GM18508 (cell line): ENCODE measurements around the gene EIPR1.
A peak's percentile ranks its signal among the peaks of the same experiment; 100 is the strongest.

Source experiments
- ATAC-seq: cut with Tn5 transposase; IDR thresholded peaks from one replicate; pipeline ENCODE4 v1.9.1; 2021; ENCODE audit warnings: moderate number of reproducible peaks; ENCODE audit not compliant: insufficient read depth, unreplicated experiment

The EIPR1 gene

DNA sequence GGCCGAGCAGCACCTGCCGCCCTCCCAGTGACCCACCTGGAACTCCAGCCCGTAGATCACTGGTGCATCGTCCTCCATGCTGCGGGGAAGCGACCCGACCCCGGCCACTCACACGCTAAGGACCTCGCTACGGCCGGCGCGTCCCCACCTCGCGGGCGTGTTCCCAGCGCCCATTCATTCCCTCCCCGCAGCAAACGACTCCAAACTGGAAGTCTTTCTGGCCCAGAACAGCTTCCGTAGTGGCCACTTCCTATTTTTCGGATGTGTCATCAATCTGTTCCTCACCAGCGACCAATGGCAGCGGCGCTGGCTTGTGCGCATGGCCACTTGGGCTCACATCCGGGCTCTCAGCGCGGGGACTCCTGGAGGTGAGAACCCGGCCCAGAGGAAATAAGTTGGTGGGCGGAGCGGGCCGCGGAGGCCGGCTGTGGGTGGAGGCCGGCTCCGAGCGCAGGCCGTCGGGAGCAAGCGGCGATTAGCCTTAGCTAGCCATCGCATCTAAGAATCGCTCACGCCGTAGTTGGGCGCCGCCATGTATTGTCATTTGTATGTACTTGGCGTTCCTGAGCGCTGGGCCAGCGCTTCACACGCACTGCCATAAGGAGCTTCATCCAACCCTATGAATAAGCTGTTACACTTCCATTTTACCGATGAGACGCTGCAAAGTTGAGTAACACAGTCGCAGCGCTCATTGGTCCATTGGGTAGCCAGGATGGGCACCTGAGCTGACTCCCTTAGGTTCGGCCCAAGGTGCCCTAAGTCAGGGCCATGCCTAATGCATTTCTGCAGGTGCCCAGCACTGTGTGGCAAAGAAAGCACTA, at the start of gene EIPR1:
Gene EIPR1, minus strand, starts transcription at position 207 of the 821 bp plus-strand sequence. Its CDS starts 129 bp downstream, at position 78.
- peak; percentile 82 for ATAC-seq

DNA sequence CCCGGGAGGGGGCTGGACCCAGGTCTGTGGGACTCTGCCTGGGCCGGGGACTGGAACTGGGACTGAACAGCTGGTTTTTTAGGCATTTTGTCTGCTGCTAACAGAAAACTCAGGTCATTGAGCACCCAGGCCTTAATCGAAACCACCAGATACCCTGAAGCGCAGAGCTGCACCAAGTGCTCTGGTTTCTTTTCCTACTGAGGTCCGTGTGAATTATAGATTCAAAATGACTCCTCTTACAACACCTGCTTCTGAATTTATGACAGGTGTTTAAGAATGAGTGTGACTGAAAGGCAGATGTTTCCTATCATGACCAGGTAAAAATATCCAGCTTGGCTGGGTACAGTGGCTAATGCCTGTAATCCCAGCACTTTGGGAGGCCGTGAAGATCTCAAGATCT, 49.7 kb upstream of the EIPR1 start:
- ATAC-seq, result no peak

DNA sequence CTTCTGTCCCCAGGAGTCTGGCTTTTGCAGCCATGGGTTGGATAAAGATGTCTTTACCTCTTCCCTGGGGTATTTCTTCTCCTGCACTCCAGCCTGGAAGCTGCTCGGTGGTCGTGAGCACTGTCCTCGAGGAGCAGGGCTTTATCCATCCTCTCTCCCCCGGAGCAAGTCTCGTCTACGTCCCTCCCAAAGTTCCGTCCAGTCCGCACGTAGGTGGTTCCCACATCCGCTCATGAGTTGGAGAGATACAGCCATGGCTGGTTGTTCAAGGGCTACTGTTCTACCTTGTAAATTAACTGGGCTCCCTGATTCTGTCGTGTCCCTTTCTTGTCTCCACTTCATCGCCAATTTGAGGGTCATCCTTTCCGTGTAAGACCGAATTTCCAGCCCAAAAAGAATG, 49.0 kb upstream of the EIPR1 start:
- no peak for ATAC-seq

DNA sequence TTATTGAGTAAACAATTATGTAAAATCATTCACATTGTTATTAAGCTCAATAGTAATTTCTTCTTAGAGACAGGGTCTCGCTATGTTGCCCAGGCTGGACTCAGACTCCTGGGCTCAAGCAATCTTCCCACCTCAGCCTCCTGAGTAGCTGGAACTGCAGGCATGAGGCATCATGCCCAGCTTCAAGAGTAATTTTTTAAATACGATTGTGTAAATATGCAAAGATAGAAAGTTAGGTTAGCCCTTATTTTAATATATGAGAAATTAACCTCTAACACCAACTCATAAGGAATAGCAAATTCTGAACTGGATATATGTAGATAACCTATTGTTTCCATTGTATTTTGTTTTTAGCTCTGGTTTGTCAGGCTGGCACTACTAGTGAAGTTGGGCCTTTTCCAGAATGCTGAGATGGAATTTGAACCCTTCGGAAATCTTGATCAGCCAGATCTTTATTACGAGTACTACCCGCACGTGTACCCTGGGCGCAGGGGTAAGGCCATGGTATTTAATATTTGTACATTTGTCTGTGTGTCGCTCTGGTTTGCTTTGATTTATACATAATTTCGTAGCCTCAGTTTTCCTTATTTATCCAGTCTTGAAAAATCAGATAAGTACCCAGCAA, 46.7 kb upstream of the EIPR1 start:
- ATAC-seq, result no peak

DNA sequence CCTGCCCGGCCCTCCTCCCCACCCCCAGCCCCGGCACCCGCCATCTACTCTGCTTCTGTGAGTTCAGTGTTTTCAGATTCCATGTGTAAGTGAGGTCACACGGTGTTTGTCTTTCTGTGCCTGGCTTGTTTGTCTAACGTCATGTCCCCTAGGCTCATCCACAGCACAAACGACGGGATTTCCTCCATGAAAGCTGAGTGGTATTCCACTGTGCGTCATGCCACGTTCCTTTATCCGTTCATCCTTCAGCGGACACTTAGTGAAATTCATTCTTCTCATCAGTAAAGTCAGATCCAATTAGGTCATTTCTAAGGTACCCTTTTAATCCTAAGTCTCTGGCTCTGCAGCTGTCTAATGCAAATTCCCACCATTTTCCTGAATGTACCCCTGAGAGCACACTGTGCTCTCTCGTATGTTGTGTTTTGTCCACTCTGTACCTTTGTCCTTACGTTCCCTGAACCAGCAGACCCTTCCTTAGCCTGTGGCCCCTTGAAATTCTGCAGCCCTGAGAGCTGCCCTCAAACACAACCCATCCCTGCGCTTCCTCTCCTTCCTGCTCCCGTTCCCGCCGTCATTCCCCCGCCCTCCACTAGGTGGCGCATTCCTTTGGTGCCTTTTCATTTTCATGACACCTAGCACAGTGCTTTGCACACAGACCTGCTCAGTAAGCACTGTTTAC, 46.0 kb upstream of the EIPR1 start:
- ATAC-seq, result peak; percentile 50

DNA sequence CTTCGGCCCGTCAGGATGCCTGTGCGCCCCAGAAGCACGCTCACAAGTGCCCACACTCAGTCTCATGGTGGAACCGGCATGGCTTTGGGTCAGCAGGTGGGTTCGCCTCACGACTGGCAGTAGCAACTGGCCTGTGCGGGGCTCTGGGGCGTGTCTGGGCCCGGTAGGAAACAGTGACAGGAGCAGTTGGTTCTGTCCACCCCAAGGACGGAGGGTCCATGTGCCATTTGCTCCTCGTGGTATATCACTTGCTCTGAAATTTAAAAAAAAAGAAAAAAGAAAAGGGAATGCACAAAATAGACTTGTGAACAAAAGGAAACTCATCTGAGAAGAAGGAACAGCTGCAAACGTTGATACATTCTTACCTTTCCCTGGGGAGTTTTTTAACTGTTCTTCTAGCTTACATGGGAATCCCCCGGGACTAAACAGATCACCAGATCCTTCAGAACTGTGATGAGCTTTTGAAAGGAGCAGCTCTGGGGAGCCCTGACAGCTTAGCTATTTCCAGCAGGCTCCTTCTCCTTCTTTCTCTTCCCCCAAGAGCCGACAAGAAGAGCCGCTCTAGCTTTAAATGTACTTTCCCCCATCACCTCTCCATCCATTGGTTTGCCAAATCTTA, 44.7 kb upstream of the EIPR1 start:
- ATAC-seq, result peak; percentile 33

DNA sequence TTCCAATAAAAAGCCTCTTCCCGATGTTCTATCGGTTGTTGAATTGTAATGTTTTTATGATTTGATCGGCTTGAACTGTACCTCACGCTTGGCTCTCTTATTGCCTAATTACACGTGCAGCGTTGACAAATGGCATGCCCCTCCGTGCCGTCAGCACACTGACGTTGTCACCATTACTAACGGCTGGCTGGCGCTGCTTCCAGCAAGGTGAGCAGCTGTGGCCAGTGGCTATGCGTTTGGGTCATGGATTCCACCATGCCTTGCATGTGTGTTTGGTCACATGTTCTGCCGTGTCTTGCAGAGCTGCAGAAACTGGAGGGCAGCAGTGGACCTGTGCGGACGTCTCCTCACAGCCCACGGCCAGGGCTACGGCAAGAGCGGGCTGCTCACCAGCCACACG, 44.0 kb upstream of the EIPR1 start:
- no peak for ATAC-seq

DNA sequence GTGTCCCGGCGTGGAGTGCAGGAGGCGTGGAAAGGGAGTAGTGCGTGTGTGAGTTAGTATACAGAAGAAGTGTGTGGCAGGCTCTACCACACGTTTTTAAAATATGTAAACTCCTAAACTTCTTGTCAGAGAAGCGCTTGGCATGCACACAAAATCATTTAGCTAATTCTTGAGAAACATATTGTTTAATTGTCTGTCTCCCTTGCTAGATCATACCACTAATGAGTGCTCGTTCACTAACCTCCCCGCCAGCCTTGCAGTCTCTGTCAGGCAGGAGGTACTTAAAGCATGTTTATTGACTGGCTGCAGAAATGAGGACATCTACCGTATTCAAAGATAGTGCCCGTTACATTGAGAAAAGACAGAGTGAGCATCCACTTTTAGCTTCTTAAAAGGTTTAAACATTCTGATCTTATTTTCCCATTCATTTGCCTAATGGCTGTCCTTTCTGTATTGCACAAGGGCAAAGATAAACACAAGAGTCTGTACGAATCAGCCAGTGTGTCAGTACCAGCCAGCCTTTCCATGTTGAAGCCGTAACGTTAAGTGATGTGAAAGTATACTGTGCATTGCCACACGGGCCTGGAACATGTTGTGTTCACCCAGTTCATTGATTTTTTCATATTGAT, 43.3 kb upstream of the EIPR1 start:
- no peak for ATAC-seq

DNA sequence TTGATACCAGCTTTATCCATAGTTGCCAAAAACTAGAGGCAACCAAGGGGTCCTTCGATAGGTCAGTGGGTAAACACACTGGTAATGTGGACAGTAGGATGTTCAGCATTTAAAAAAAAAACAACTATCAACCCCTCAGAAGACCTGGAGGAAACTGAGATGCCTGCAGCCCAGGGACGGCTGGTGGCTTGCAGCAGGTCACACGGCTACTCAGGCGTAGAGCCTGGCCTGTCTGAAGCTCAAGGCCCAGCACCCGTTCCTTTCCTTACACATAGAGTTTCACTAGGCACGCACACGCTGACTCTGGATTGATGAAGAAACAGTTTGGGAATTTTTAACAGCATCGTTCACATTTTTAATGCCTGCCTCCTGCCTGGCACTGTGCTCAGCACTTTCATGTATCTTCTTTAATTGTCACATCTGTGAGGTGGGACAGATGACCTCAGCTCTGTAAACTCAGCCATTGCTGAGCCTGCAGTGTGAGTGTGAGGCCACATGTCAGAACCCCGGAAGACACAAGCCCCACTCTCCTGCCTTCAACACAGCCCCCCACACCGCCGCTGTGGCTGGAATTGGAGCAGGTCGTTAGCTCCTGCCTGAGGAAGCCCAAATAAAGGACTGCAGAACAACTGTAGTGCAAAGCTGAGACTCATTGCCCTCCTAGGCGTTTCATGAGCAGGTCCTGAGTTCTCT, 42.6 kb upstream of the EIPR1 start:
- ATAC-seq, result no peak

DNA sequence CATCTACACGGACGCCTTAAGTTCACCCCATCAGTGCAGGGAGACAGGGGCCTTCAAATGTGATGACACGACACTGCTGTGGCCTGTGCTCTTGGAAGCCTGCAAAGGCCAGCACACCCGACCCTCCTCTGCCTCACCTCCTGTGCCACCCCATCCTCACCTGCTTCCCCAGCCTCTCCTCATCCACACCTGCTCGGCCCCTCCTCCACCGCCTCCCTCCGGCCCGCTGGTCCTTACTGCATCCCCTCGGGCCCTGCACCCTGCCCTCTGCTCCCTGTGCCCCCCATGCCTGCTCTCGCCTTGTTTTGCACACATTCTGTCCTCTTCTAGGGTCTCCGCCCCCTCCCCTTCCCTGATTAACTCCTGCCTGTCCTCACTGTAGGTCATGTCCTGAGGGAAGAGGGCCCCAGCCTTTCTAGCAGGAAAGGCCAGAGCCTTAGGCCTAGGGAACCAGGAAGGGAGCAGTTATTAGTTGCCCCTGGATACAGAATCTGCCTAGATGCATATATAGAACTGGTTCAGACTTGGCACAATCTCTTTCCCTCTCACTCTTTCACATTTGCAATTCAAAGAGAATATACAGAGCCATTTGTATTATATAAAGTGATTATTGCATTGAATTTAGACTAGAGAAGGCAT, 41.3 kb upstream of the EIPR1 start:
- ATAC-seq, result no peak

DNA sequence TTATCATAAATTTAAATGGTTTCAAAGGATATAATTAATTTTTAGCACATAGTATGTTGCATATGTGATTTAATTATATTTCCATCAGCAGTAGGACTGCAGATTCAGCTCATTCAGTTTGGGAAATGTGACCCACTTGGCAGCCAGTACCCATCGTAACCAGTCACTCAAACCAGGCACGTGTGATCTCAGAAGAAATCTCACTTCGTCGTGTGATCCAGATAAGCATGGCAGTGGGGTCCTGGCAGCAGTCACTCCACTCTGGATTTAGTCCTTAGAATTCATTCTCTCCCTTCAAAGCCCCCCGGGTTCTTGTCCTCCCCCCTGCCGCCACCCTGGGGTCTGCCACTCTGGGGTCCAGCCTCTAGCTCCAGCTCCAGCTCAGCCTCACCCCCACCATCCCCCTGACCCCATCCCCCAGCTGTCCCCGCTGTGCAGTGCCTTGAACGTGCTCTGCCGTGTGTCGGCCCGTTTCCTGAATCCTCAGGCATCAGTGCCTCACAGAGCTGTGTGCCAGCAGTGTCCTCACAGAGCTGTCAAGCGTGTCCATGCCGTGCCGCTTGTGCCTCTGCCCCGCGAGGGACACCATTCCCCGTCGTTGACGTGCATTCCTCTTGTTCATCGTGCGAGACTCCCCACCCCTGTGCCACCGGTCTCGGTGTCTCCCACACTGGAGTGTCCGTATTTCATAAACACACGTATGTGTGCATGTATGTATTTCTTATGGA, 36.7 kb upstream of the EIPR1 start:
- ATAC-seq, result no peak

DNA sequence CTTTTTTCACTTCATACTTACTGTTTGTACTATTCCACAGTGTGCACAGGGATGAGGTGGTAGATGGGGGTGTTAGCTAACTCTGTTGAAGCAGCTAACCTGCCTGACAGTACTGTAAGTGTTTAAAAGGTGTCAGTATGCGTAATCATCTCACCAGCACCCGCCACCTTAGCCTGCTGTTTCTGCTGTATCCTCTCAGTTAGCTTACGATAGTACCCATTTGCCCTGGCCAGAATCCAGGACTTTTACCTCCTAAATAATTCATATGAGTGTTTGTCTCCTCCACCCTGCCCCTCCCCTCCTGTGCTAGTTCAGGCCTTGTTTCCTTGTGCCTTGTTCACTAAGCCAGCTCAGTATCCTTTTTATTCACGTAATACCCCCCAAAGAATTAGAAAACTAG, 36.1 kb upstream of the EIPR1 start:
- ATAC-seq, result no peak

DNA sequence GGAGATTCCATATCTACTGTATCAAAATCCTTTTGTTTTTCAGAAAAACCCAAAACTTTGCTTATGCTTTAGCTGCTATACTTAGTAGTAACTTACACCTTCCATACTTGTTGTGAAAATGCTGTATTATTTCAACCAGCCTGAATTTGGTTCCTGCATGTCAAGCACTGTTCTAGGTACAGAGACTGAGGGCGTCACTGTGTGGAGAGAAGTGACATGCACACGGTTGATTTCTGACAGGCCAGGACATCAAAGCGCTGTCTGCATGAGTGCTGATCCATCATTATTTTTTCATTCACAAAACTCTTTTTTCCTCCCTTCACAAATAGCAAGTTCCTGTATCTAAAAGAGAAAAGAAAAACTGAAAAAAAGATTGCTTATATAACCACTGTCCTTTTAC, 33.5 kb upstream of the EIPR1 start:
- ATAC-seq, result no peak

DNA sequence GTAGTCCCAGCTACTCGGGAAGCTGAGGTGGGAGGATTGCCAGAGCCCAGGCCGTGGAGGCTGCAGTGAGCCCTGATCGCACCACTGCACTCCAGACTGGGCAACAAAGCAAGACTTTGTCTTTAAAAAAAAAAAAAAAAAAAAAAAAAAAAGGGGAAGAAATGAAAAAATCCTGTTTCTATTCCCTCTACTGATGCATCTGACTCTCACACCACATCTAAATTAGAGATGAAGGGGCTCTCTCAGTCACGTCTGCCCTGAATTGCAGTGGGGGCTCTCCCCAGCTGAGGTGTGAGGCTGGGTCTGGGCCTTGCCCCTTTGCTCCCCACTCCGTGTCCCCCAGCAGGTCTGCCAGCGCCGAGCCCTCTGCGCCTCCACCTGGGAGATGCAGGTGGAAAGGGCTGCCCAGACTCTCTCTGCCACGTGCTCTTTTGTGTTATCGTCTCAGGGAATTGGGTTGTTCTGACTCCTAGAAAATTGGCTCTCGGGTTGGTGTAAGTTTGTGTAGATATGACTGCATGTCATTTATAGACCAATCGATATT, 32.1 kb upstream of the EIPR1 start:
- no peak for ATAC-seq

DNA sequence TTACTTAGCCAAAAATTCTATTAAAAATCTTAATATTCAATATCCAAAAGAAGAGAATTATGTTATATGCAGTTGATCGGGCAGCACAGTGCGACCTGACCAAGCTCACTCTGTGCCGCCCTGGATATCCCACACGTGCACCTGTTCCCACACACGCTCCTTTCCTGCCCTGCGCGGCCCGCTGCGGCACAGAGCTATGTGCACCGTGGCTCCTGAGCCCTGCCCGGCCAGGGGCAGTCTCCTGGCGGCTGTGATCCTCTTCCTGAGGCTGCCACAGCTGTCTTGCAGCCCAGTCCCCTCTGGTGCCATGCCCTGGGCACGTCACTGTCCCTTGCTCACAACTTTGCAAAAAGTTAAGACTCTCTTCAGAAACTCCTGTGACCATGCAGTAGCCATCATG, 31.2 kb upstream of the EIPR1 start:
- no peak for ATAC-seq

DNA sequence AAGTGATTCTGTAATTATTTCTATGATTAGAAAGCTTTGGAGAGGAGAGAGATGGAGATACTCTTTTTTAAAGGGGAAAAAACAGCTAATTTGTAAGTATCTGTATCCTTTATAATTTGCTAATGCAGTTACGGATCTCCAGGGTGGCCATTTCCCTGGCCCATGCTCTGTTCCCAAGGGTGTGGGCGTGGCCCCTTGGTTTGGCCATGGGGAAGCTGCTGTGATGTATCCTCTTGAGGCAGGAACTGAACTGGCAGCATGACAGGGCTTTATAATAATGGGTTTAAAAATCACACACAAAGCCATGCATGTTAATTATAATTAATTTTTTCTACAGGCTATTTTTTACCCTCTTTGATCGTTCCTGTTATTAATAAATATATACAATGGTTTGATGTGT, 28.9 kb upstream of the EIPR1 start:
- ATAC-seq, result no peak

DNA sequence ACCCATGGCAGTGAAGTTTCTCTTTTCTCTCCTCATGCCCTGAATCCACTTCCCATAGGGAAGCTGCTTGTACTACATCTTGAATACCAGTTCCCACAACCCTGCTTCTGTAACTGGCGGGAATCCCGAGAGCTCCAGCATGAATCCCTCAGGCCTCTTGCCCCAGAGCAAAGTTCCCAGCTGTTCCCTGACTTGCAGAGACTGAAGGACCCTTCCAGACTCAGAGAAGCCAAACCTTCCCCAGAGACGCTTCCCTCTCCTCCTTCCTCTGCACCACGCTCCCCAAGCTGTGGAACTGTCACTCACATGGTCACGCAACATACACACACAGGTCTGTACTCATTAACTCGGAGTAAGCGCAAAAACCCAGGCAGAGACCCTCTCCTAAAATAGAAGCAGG, 28.3 kb upstream of the EIPR1 start:
- no peak for ATAC-seq

DNA sequence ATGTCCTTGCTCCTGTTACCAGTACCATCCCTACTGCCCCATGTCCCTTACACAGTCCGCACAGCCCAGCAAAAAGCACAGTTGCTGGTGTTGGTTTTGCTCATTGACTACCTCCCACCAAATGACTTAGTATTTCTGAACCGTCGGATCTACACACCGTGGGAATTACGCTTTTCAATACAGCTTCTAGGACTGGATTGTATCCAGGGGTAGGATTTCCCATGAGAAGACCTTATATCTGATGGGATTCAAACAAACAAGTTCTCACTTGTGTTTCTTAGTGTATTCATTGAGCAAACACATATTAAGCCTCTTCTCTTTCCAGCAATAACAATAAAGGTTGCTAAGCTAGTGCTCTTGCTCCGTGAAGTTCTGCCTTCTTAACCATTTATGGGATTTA, 27.7 kb upstream of the EIPR1 start:
- no peak for ATAC-seq
